Measurements from ENCODE around the gene RFK.

DNA sequence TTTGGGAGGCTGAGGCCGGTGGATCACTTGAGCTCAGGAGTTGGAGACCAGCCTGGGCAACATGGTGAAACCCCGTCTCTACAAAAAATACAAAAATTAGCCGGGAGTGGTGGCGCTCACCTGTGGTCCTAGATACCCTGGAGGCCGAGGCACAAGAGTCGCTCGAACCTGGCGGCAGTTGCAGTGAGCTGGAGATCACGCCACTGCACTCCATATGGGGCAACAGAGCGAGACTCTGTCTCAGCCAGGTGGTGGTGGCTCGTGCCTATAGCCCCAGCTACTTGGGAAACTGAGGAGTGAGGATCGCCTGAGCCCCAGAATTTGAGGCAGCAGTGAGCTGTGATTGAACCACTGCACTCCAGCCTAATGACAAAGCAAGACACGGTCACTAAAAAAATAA is 2.4 kb upstream of the RFK start:
- TF ChIP-seq CTCF (IDR thresholded peaks at IDR 0.05) (no peak), POLR2AphosphoS5 (IDR thresholded peaks at IDR 0.05; ENCODE audit: low read depth, low read length) (no peak), SIN3A (IDR thresholded peaks at IDR 0.05; ENCODE audit: borderline replicate concordance, insufficient read depth, low read depth, low read length) (no peak), REST (IDR thresholded peaks at IDR 0.05; ENCODE audit: insufficient read depth in 1 of 2, low read depth in 2 of 2, low read length in 1 of 2) (no peak)
